Epidermal melanocyte (primary cell): Measurements from ENCODE around the gene EFTUD2.

ENCODE experiments used
- DNase-seq: peaks from one replicate; pipeline ENCODE4 v3.0.0; 2011; ENCODE audit warnings: low spot score; ENCODE audit not compliant: insufficient read length

Gene EFTUD2

GRCh38 chr17:44887971-44888954 is 11.0 kb downstream of the EFTUD2 start:
- no peak for DNase-seq

- no peak for DNase-seq
Observed at GRCh38 chr17:44887016-44887415, 12.2 kb downstream of the EFTUD2 start.

- DNase-seq = no peak
Observed at GRCh38 chr17:44884941-44885340, 14.3 kb downstream of the EFTUD2 start.

DNA sequence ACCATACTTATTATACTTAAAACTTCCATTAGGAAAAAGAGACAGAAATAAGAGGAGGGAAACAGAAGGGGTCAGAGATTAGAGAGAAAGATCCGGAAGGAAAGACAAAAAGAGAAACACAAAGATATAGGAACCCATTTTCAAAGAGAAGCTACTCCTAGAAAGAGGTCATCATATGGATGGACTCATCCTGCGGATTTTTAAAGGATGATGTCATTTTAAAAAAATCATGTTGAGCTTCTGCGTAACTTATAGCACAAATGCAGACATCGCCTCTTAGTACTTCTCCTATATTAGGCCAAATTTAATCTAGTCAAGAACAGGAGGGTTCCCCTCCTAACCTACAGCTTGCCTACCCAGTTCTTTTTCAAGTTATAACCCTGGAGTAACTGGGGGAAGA is 18.1 kb downstream of the EFTUD2 start:
- no peak for DNase-seq

DNA sequence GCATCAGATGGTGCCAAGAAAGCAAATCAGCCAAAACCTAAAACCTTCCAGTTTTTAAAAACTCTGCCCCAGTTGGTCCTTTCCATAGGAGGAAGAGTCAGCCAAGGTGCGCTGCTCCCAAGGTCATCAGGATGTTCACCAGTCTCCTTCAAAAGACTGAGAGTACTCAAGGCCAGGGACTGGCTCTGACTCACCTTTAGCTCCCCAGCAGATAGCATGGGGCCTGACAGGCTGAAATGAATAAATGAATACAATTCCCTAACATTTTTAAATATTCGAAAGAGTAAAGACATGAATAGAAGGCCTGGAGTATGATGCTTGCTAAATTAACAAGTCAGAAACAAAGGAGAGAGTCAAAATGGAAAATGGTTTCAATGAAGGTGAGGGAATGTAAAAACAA is 19.2 kb downstream of the EFTUD2 start:
- no peak for DNase-seq

DNA sequence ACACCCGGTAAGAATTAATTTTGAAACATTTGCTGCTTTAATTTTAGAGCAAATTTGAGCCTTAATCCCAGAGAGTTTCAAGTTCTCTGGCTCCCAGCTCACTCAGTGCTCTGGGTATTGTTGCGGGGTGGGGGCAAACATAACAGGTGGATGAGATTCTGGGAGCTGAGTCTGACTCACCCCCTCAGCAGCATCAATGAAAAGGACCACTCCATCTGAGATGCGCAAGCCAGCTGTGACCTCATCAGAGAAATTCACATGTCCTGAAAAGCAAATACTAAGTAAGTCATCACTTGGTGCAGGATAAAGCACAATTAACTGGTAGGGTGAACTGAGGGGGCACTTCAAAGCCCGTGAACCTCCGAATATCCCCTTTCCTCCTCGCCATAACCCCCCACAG is 19.9 kb downstream of the EFTUD2 start:
- DNase-seq = no peak

GRCh38 chr17:44878627-44879221 is 20.5 kb downstream of the EFTUD2 start:
- peak; percentile 55 for DNase-seq

GRCh38 chr17:44877121-44877520 is 22.1 kb downstream of the EFTUD2 start:
- DNase-seq = no peak

DNA sequence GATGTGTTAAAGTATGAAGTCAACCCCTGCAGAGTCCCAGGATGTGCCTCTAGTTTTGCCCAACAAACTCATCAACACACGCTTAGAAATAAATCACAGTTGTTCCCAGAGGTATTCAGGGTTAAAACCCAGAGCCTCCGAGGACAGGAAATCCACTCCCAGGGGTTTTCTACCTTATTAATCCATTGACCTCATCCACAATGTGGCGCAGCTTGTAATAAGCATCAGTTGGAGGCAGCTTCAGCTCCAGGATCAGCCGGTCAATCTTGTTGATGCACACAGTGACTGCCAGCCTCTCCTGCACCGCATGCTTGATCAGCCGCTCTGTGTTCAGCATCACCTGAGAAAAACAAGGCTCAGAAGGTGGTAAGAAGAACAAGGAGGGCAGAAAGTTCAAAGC is 23.5 kb downstream of the EFTUD2 start:
- DNase-seq = no peak

- no peak for DNase-seq
Observed at GRCh38 chr17:44872131-44872768, 27.0 kb downstream of the EFTUD2 start.

DNA sequence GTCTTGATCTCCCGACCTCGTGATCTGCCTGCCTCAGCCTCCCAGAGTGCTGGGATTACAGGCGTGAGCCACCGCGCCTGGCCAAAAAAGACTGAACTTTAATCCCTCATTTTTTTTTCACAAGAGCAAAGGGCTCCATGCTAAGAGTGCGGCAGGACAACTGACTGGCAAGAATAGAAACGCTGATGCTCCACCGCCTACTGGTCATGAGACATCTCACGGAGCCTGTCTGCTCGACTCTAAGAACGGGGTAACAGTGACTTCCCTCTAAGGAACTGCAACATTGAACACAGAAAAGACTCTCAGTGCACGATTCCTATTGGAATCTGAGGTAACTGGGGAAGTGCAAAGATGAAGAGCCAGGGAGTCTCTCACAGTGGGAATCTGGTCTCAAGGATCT is 27.7 kb downstream of the EFTUD2 start:
- no peak for DNase-seq

DNA sequence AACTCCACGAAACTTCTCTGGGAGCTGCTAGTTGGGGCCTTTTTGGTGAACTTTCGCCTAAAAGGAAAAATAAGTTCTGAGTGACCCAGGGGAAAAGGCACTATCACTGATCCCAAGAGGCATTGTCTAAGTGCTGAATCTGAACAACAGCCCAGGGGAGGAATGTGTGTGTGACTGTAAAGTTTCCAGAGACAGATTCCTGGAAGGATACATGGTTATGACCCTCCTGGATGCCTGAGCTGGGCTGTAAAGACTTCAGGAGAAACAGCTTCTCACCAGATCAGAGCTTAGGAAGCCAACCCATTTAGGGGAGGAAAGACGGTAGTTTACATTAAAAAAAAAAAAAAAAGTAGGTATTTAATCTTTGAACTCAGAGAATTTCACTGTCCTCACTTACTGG is 31.4 kb downstream of the EFTUD2 start:
- no peak for DNase-seq

GRCh38 chr17:44865931-44866330 is 33.3 kb downstream of the EFTUD2 start:
- no peak for DNase-seq

DNA sequence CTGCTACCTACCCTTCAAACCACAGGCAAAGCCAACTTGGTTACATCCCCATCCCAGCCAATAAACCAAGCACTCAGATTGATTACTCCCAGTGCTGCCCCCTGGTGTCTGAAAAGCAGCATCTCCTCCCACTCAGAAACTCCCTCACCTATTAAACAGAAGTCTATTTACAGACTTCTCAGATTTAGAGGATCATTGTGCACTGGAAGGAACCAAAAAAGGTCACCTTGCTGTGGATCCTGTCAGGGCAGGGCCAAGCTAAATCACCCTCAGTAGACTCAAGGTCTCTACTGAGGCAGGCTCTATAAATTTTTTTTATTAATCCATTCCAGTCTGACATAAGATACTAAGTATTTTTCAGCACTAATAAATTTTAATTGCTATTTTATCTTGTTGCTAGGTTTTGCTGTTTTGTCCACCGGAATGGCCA is 34.0 kb downstream of the EFTUD2 start:
- peak; percentile 84 for DNase-seq

DNA sequence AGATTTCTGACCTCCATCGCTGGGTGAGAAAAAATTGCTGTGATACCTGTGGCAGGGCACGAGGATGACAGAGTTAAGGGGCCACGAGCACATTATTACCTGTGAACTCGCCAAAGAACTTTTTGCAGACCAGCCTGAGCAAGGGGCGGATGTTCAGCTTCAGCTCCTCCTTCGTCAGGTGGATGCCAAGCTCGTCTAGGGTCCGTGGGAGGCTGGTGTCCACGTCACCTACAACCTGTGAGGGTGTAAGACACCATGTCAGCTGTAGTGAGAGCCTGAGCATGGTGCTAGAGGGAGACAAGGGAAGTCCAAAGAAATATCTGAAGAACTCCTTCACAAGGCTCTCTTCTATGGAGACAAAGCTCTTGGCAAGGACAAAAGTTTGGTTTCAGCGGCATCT is 34.4 kb downstream of the EFTUD2 start:
- no peak for DNase-seq

DNA sequence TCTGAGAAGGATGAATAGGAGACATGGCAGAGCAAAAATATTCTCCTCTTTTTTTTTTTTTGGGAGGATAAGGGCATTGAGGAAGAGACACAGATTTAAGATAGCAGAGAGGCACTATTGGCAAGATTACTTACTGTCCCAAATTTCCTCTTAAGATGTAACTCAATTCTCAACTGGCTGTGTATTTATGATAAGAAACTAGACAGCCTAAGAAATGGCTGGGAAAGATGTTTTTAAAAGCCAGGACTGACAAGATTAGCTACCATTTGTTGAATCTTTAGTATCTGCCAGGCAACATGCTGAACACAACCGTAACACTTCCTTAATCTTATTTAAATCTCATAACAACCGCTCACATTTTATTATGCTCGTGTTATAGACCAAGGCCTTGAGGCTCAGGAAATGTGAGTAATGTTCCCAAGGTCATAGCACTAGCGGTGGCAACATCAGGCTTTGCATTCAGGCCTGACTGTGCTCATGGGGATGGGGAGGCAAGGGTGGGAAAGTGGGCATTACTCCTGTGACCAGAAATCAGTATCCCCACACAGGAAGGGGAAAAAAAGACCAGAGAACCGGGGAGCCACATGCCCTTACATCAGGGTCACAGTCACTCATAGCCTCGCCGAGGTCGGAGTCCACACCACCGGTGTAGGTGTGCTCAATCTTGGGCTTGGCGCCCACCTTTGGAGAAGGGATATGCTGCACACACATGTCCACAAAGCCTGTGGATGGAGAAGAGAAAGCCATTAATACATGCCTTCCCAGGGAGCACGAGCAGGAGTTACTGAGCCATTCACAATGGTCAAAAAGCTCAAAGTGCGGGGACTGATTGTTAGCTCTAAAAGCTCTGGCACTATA is 36.0 kb downstream of the EFTUD2 start:
- no peak for DNase-seq

DNA sequence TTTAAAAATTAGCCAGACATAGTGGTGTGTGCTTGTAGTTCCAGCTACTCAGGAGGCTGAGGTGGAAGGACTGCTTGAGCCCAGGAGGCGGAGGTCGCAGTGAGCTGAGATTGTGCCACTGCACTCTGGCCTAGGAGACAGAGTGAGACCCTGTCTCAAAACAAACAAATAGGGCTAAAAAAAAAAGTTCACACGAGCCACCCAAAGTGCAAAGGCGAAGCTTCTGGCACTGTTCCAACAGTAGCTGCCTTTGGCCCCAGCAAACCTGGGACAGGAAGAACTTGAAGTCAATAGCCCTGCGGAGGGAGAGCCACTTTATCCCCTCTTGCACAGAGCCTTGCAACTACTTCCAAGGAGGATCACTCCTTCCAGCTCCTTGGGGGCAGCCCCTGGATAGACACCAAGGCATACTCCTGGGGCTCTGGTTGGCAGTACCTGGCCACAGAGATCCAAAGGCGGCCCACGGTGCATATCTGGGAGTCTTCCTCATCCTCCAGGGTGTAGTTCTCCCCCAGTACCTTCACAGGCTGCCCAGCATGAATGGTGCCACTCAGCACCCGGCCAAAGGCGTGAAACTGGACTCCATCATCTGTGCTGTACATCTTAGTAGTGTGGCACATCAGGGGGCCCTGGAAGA is 36.8 kb downstream of the EFTUD2 start:
- no peak for DNase-seq

- DNase-seq = no peak
Observed at GRCh38 chr17:44859701-44860100, 39.5 kb downstream of the EFTUD2 start.

- DNase-seq = no peak
Observed at GRCh38 chr17:44854192-44854591, 45.1 kb downstream of the EFTUD2 start.

GRCh38 chr17:44850612-44851011 is 48.6 kb downstream of the EFTUD2 start:
- DNase-seq = no peak

DNA sequence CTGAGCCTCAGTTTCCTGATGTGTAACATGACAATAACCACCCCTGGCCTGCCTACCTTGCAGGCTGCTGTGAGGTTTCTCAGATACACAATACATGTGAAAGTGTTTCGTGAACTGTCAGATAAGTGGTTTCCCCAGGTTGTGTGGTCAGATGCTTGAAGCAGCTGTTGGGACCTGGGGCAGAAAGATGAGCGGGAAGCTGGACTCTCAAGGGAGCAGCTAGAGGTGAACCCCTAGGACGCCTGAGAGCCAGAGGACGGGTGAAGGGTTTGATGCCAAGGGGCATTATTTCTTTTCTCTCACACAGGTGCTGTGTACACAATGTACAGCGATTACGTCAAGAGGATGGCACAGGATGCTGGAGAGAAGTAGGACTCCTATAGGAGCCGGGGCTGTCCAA is 49.2 kb downstream of the EFTUD2 start:
- no peak for DNase-seq
